CD4-positive, alpha-beta T cell treated with Interleukin-12 subunit alpha and Interleukin-12 subunit beta, for 1 hour (primary cell): ENCODE data around the gene GMDS.

Experiments
- DNase-seq: peaks from one replicate; pipeline ENCODE4 v3.0.0-alpha.2; 2020

The GMDS gene

GRCh38 chr6:1631251-1631650 lies 614.2 kb downstream of the GMDS start:
- DNase-seq, result no peak

GRCh38 chr6:1630771-1631217 lies 614.6 kb downstream of the GMDS start:
- DNase-seq, result no peak

DNA sequence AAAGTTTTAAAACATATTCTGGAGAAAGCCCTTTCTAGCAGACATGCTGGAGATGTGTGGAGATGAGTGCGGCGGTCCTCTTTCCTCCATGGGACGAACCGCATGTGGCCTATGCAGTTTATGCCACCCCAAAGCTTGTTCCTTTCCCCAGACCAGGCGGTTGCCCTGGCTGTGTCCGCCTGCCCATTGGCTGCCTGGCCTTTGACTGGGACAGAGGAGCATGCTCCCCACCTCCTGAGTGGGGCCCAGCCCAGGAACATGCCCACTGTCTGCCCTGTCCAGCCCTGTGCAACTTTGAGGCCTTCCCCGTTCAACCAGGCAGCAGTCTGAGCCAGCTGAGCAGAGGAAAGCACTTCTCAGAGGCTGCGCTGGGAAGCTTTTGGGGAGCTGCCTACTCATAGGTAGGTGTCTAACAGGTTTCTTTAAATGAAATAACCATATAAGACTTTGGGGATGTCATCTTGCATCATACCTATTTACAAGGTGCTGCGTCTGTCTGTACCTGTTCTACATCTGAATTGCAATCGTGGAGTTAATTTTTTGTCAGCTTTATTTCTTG lies 615.1 kb downstream of the GMDS start:
- DNase-seq, result no peak

DNA sequence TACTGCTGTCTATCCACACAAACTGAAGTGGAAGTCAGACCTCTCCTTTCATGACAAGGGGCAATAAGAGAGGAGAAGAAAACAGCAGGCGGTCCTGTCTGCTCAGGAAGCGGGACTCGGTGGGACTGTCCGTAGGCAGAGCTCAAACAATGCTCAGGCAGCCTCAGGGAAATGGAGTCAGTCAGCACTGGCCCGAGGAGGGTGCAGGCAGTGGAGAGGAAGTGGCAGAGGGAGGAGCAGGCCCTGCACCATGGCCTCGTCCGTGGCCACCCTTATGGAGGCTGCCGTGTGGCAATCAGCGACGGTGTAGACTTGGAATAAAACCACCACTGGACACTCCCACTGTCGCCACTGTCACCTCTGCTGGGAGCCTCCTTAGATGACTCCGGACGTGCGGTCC lies 616.1 kb downstream of the GMDS start:
- no peak for DNase-seq

DNA sequence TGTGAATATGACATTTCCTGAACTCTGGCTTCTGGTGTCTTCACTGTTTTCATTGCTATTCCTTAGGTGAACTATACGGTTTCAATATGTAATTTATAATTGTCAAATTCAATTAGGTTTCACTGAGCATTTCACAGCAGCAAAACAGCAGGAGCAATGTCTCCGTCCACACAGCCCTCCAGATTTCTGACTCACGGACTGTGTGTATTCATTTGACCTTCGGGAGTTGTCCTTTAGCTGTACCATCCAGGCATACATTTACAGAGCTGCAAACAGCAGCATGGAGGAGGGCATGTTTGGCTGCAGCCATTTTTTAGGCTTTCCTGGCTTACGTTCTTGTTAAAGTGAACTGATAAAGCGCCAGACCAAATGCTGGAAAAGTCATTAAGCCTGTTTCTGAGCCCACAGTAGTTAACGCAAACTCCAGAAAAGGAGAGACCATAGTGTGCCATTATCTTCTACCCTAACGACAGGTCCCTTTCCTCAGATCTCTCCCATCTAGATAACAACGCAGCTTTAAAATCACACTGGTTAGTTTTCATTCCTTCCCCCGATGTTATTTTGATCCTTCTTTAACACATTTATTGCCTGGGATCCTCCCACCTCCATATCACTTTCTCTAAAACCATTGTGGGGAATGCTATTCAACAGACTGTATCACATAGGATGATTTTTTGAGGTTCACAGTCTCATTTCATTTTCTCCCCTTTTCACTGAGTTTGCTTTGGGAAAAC lies 617.4 kb downstream of the GMDS start:
- no peak for DNase-seq

GRCh38 chr6:1626481-1626880 lies 618.9 kb downstream of the GMDS start:
- no peak for DNase-seq

- no peak for DNase-seq
These were observed 619.5 kb downstream of the GMDS start for GRCh38 chr6:1625794-1626435.

DNA sequence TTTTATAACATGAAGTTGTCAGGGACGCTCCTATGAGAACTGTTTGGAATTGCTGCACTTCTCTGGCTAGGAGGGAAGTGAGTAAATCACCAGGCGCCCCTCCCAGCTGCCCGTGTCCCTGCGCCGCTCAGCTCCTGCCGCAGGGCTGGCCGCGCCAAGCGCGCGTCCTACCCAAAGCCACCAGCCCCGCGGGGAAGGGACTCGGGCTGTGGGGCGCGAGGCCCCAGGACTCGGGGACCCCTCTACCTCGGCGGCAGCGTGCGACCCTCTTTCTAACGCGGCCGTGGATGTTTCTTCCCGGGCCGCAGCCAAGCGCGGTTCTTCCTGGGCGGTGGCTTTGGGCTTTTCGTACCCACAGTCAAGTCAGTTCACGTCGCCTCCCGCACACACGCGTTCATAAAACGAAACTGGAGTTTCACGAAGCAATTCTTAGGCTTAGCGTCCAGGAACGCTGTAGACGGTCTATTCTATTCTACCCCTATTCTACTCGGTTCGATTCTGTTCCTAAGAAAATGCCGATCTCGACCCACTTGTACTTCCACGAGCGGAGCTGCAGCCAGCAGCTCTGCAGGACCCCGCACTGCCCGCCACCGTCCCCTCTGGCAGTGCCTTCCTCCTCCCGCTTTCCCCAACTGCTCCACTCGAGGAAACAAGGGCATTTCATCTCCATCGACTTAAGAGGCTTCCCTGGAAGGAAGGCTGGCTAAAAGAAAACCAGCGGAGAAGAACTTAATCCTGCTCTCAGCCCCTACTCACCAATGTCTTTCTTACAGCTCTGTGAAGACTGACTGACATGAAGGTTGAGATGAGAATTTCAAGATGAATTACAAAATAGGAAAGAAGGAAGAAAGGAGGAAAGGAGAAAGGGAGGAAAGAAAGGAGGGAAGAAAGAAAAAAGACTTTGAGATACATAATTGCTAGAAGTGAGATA lies 620.3 kb downstream of the GMDS start:
- no peak for DNase-seq

- DNase-seq, result no peak
These were observed 621.2 kb downstream of the GMDS start for GRCh38 chr6:1624058-1624850.

DNA sequence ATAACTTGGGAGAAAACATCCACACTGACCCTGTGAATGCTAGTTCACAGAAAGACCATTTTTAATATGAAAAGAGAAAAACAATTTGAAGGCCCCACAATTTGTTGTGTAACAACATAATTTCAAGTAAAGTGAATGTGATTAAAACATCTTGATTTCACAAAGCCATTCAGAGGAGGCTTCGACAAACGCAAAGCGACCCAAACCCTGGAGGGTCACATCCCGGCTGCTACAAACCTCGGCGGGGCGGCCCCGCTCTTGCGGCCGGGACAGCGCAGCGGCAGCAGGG lies 621.7 kb downstream of the GMDS start:
- DNase-seq, result no peak

DNA sequence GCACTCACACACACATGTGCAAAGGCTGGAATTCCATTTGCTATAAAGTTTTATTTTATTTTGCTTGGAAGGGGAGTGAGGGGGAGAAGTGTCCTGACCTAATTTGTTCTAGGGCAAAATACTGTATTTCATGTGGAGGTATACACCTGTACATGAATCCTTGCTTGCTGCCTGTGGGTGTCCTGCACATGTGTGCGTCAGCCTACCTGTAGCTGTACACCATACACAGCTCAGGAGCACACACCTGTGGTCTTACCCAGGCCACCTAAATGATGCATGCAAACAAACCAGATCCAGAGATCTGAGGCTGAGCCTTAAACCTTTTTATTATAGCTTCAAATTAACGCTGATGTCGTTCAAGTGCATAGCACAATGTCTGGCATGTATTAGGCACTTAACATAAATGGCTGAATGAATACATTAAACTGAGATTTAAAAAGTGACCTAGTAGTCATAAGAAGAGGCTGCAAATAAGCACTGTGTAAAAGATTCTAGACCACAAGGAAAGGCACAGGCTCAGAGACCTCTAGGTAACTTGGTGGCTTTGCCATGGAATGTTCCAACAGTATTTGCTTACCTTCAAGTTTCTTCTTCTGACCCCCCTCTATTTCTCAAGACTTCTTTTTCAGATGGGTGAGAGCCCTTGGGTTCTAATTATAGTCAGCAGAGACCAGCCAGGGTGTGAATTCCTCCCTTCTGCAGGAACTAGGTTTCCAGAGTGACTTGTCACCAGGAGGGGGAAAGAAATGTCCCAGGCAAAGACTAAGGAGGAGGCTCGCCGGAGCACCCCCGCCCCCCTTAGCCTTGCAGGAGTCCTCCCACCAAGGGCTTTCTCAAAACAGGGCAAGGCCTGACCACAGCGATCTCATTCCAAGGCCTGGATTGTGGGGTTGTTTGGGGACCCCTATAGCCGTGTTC lies 622.3 kb downstream of the GMDS start:
- DNase-seq, result no peak

DNA sequence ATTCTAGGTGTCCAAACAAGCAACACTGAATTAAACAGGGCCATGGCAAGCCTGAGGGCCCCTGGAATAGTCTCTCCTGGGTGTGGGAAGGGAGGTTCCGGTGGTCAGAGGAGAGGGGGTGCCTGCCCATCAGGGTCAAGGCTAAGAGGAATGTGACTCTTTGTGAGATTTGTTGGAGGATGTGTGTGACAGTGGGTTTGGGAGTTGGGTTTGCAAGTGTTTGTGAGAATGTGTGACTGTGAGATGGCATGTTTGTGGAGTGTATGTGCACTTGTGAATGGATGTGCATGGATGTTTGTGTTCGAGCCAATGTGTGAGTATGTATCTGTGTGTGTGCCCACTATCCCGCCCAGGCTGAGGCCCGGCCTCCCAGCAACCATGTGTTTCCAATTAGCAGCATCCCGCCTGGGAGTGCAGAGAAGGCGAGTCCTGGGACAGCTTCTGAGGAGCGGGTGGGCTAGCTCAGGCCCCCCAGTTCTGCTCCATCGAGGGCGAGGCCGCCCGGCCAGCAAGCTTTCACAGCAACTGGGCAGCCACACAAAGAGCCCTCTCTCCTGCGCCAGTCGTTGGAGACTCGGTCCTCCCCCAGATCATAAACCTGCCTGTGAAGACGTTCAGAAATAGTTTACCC lies 623.1 kb downstream of the GMDS start:
- no peak for DNase-seq

DNA sequence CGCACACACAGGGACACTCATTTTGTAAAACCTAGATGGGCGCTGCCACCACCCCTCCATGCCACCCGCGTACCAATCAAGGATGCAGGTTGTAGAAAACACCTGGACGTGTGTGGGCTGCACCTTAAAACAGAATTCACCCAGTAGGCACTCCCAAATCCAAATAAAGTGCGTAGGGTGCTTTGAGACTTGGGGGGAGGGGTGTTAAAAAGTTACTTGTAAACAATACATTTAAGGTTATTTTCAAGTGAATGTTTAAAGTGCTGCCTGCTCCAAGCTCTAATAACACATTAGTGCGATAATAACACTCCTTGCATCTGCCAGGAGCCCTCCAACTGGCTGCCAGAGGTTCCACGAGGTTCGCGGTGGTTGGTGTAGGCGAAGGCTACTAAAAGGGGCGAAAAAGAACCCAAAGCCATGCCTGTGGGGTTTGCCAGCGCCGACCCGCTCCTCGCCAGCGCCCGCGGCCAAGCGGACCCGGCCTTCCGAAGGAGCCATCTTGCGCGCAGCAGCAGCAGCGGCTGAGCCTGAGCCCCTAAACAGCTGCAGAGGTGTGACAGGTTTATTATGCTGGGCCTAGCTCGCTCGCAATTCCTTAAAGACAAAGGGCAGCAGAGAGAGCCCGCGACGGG lies 624.2 kb downstream of the GMDS start:
- no peak for DNase-seq

GRCh38 chr6:1620504-1621069 lies 624.8 kb downstream of the GMDS start:
- DNase-seq, result no peak

DNA sequence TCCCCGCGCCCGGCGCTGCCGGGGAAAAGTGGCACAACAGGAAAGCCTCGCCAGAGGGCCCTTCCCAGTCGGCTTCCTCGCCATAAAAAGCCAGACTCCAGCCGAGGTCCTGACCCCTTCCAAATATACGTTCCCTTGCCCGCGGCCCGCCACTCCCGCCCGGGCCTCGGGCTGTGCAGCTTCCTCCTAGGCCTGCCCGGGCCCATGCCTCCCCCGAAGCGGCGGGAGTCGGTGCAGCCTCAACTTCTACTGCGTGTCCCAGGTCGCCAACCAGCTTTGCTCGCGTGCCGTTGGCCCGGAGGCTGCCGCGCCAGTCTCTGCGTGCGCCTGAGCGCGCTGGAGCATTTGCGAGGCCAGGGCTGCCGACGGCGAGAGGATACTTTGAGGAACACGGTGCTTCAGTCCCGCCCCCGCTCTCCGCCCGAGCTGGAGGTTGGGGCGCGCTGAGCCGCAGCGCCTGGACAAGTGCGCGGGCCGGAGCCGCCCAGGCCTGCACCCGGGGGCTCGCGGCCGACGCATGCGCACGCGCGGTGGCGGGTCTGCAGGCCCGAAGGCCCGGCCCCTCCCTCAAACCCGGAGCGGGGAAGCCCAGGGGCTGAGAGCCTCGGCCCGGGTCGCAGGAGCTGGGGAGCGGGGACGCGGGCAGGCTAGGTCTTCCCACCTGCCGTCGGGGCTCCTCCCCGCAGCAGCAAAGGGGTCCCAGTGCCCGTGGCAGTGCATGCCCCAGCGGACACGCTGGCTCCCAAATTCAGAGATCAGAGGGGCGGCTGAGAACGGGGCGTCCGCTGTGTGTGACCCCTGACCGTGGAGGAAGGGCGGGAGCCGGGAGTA lies 625.5 kb downstream of the GMDS start:
- DNase-seq, result no peak

DNA sequence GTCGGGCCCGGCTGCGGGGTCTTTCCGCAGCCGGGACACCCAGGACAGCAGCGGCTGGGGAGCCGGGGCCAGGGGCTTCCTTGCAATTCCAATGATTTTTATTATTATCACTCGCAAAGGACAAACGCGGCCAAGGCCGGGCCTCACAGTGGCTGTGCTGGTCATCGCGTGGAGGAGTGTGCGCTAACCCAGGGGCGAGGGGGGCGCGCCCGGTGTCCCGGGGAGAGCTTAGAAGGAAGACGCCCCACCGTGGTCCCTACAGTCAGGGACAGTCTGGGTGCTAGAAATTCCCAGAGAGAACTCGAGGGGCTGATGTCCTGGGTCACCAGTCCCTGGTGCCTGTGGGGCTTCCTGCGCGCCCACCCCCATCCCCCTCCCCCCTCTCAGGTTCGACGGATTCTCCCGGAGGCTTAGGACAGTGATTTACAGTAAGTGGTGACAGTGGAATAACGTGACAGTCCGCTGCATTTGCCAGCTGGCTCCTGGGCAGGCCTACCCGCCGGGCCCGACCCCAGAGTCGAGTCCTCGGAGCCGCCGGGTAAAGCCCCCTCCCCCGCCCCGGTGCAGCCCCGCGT lies 626.2 kb downstream of the GMDS start:
- DNase-seq, result no peak

GRCh38 chr6:1618311-1619097 lies 626.9 kb downstream of the GMDS start:
- no peak for DNase-seq
